CD14-positive monocyte (primary cell): Measurements from ENCODE around the gene PHYKPL. TPM values are rescaled to one million over a fixed set of nuclear protein-coding genes. Genes with fewer than 3 reads are reported as not detected.

ENCODE experiments used
- DNase-seq, 3 donors: peaks; one replicate each; pipeline ENCODE4 v3.0.0-alpha.2; 2011 to 2022
- H2AFZ ChIP-seq: 2 replicates; pipeline ENCODE4 v1.6.0; 2012; ENCODE audit warnings: mild to moderate bottlenecking, low read depth, low read length, inconsistent platforms; ENCODE audit not compliant: insufficient read depth, poor library complexity, severe bottlenecking
- H3K27ac ChIP-seq, 2 donors: 1 replicate in 1 of 2; 2 replicates in 1 of 2; pipeline ENCODE4 v1.5.1; 2012 to 2013; ENCODE audit warnings: low read length in 2 of 2, control low read depth in 1 of 2, inconsistent platforms in 1 of 2, low read depth in 1 of 2, mild to moderate bottlenecking in 1 of 2
- H3K27me3 ChIP-seq, 2 donors: one replicate each; pipeline versions ENCODE4 v1.6.0 to v1.6.1; 2011 to 2013; ENCODE audit warnings: low read length in 2 of 2; ENCODE audit not compliant: control insufficient read depth in 2 of 2, insufficient read depth in 2 of 2
- H3K36me3 ChIP-seq, 2 donors: replicated peaks in 1 of 2; 1 replicate in 1 of 2; 2 replicates in 1 of 2; pipeline versions ENCODE4 v1.5.1 to v1.6.1; 2012 to 2013; ENCODE audit warnings: low read length in 2 of 2, control low read depth in 1 of 2, inconsistent platforms in 1 of 2, mild to moderate bottlenecking in 1 of 2; ENCODE audit not compliant: insufficient read depth in 2 of 2, control insufficient read depth in 1 of 2
- H3K4me1 ChIP-seq, 2 donors: 1 replicate in 1 of 2; 2 replicates in 1 of 2; pipeline versions ENCODE4 v1.5.1 to v1.6.1; 2012 to 2013; ENCODE audit warnings: low read length in 2 of 2, control low read depth in 1 of 2, inconsistent platforms in 1 of 2, mild to moderate bottlenecking in 1 of 2, moderate library complexity in 1 of 2; ENCODE audit not compliant: insufficient read depth in 2 of 2, control insufficient read depth in 1 of 2
- H3K4me2 ChIP-seq: replicated peaks from 2 replicates; pipeline ENCODE3; 2012; ENCODE audit warnings: low read length, moderate library complexity, mild to moderate bottlenecking; ENCODE audit not compliant: poor library complexity, severe bottlenecking; ENCODE audit errors: extremely low read depth
- H3K4me3 ChIP-seq, 3 experiments: fragments of 200-600 bp in 1 of 3; sonication (generic) in 1 of 3; replicated peaks in 1 of 3; 1 replicate in 2 of 3; 2 replicates in 1 of 3; pipeline ENCODE4 v1.5.1; 2011 to 2013; ENCODE audit warnings: low read length in 3 of 3, mild to moderate bottlenecking in 3 of 3, control low read depth in 2 of 3, low read depth in 2 of 3, inconsistent platforms in 1 of 3, moderate library complexity in 1 of 3
- H3K79me2 ChIP-seq: 2 replicates; pipeline ENCODE4 v1.6.0; 2012; ENCODE audit warnings: mild to moderate bottlenecking, control low read depth, inconsistent platforms, low read length, moderate library complexity; ENCODE audit not compliant: insufficient read depth
- H3K9ac ChIP-seq: 2 replicates; pipeline ENCODE4 v1.6.0; 2017; ENCODE audit warnings: low read length, mild to moderate bottlenecking; ENCODE audit not compliant: insufficient read depth, poor library complexity, severe bottlenecking
- H3K9me3 ChIP-seq, 2 donors: replicated peaks in 1 of 2; 1 replicate in 1 of 2; 2 replicates in 1 of 2; pipeline versions ENCODE4 v1.5.1 to v1.6.1; 2012 to 2013; ENCODE audit warnings: low read length in 2 of 2, control low read depth in 1 of 2; ENCODE audit not compliant: control insufficient read depth in 1 of 2, insufficient read depth in 1 of 2
- H4K20me1 ChIP-seq: 2 replicates; pipeline ENCODE4 v1.6.0; 2012; ENCODE audit warnings: mild to moderate bottlenecking, low read length, control low read depth, moderate library complexity; ENCODE audit not compliant: insufficient read depth
- H3K27ac Mint-ChIP-seq, 7 donors: one replicate each; pipeline ENCODE4 v1.8.0; 2020; ENCODE audit warnings: mild to moderate bottlenecking in 7 of 7, mixed read lengths in 7 of 7, moderate library complexity in 6 of 7, inconsistent platforms in 2 of 7
- H3K27me3 Mint-ChIP-seq, 3 donors: one replicate each; pipeline ENCODE4 v1.8.0; 2021 to 2022; ENCODE audit warnings: low read depth in 3 of 3, mild to moderate bottlenecking in 3 of 3, mixed read lengths in 3 of 3, moderate library complexity in 3 of 3, inconsistent platforms in 1 of 3
- H3K36me3 Mint-ChIP-seq, 2 donors: one replicate each; pipeline ENCODE4 v1.8.0; 2020; ENCODE audit warnings: mixed read lengths in 2 of 2, inconsistent platforms in 1 of 2, mild to moderate bottlenecking in 1 of 2
- H3K4me1 Mint-ChIP-seq: one replicate; pipeline ENCODE4 v1.8.0; 2020; ENCODE audit warnings: mild to moderate bottlenecking, mixed read lengths
- H3K4me3 Mint-ChIP-seq, 2 donors: one replicate each; pipeline ENCODE4 v1.8.0; 2020; ENCODE audit warnings: mild to moderate bottlenecking in 2 of 2, mixed read lengths in 2 of 2, moderate library complexity in 1 of 2
- H3K9me3 Mint-ChIP-seq, 7 donors: one replicate each; pipeline ENCODE4 v1.8.0; 2020 to 2022; ENCODE audit warnings: mixed read lengths in 7 of 7, mild to moderate bottlenecking in 6 of 7, moderate library complexity in 6 of 7, inconsistent platforms in 2 of 7
- CTCF ChIP-seq: fragments of 200-600 bp; IDR thresholded peaks from one replicate; pipeline ENCODE4 v1.8.0; 2022; ENCODE audit warnings: antibody characterized with exemption, mild to moderate bottlenecking
- WGBS: methylation state at CpG from one replicate; pipeline ENCODE4 v1.1.5; 2013; ENCODE audit warnings: missing lambda C conversion rate; ENCODE audit not compliant: insufficient coverage; 5-methylcytosine and 5-hydroxymethylcytosine counted together
- intact Hi-C, 2 donors: fragments of 100-400 bp; cut with micrococcal nuclease; formaldehyde crosslinking; loops; one replicate each; pipeline versions ENCODE4 v1.15.0 to v1.15.1; 2023
- polyA plus RNA-seq, 3 donors: library from polyadenylated mRNA; depleted of rRNA in 1 of 3; unstranded in 2 of 3; stranded (reverse) in 1 of 3; fragments of 300-500 nt in 2 of 3; fragments of >200 nt in 1 of 3; fragmentation: Illumina TruSeq in 2 of 3; gene quantifications; 1 replicate in 2 of 3; 2 replicates in 1 of 3; pipeline ENCODE4 v1.2.3, GENCODE V29; 2012 to 2021

The PHYKPL gene
- polyA plus RNA-seq, 3 donors = 39.2 to 199 (median 43.0) TPM

- peaks cover 28 to 41% of the 10 kb centered on the region in 2 donors for H3K4me1 ChIP-seq
- no peaks in the 10 kb centered on the region for H3K27me3 ChIP-seq
- no peak overlapping the region for H2AFZ ChIP-seq
- intact Hi-C loops = no loop called here
- Mint-ChIP-seq H3K9me3 (peaks cover 0 to 8% (median 0%) of the 10 kb centered on the region in 7 donors), H3K4me1 (peaks cover 46% of the 10 kb centered on the region), H3K36me3 (peaks cover 62 to 90% of the 10 kb centered on the region in 2 donors), H3K27me3 (peaks cover 0 to 3% (median 1%) of the 10 kb centered on the region in 3 donors), H3K4me3 (no peak overlapping the region), H3K27ac (no peak overlapping the region)
- H3K27ac ChIP-seq = no peak overlapping the region
- WGBS = no CpG with 5 or more reads among the region's 3 CpGs
- H4K20me1 ChIP-seq = peaks cover 81% of the 10 kb centered on the region
- H3K9ac ChIP-seq = no peak overlapping the region
- TF ChIP-seq CTCF = no peak
- no peak overlapping the region for H3K4me2 ChIP-seq
- H3K9me3 ChIP-seq = no peaks in the 10 kb centered on the region
- peaks cover 19% of the 10 kb centered on the region for H3K79me2 ChIP-seq
- H3K4me3 ChIP-seq = no peak overlapping the region
- H3K36me3 ChIP-seq = peaks cover 55 to 95% of the 10 kb centered on the region in 2 donors
- DNase-seq = no peak
Observed at GRCh38 chr5:178218827-178219226, 13.8 kb downstream of the PHYKPL start.

GRCh38 chr5:178218237-178218776 lies 14.3 kb downstream of the PHYKPL start:
- H3K4me3 Mint-ChIP-seq = no peak overlapping the region
- no peak overlapping the region for H3K4me3 ChIP-seq
- H4K20me1 ChIP-seq = peaks cover 81% of the 10 kb centered on the region
- no peak overlapping the region for H2AFZ ChIP-seq
- peaks cover 56 to 95% of the 10 kb centered on the region in 2 donors for H3K36me3 ChIP-seq
- no peaks in the 10 kb centered on the region for H3K27me3 ChIP-seq
- H3K79me2 ChIP-seq = peaks cover 19% of the 10 kb centered on the region
- intact Hi-C loops = no loop called here
- H3K4me1 Mint-ChIP-seq = peaks cover 46% of the 10 kb centered on the region
- no CpG with 5 or more reads among the region's 5 CpGs for WGBS
- H3K4me2 ChIP-seq = no peak overlapping the region
- H3K27me3 Mint-ChIP-seq = peaks cover 0 to 3% (median 1%) of the 10 kb centered on the region in 3 donors
- TF ChIP-seq CTCF = no peak
- no peak overlapping the region for H3K9ac ChIP-seq
- peaks cover 62 to 91% of the 10 kb centered on the region in 2 donors for H3K36me3 Mint-ChIP-seq
- H3K4me1 ChIP-seq = peaks cover 28 to 41% of the 10 kb centered on the region in 2 donors
- no peak overlapping the region for H3K27ac ChIP-seq
- H3K27ac Mint-ChIP-seq = peak overlapping the region in 3 of 7 donors; percentile 41 to 65 (median 41)
- DNase-seq = no peak
- peaks cover 0 to 5% (median 0%) of the 10 kb centered on the region in 7 donors for H3K9me3 Mint-ChIP-seq
- no peaks in the 10 kb centered on the region for H3K9me3 ChIP-seq
